ENCODE data around the gene MVB12B. TPM values are rescaled to one million over a fixed set of nuclear protein-coding genes. Genes with fewer than 3 reads are reported as not detected.

Gene MVB12B
- total and polyA plus RNA-seq, 3 donors from 2014 or later, result 13.6 to 30.7 (median 26.2) TPM

DNA sequence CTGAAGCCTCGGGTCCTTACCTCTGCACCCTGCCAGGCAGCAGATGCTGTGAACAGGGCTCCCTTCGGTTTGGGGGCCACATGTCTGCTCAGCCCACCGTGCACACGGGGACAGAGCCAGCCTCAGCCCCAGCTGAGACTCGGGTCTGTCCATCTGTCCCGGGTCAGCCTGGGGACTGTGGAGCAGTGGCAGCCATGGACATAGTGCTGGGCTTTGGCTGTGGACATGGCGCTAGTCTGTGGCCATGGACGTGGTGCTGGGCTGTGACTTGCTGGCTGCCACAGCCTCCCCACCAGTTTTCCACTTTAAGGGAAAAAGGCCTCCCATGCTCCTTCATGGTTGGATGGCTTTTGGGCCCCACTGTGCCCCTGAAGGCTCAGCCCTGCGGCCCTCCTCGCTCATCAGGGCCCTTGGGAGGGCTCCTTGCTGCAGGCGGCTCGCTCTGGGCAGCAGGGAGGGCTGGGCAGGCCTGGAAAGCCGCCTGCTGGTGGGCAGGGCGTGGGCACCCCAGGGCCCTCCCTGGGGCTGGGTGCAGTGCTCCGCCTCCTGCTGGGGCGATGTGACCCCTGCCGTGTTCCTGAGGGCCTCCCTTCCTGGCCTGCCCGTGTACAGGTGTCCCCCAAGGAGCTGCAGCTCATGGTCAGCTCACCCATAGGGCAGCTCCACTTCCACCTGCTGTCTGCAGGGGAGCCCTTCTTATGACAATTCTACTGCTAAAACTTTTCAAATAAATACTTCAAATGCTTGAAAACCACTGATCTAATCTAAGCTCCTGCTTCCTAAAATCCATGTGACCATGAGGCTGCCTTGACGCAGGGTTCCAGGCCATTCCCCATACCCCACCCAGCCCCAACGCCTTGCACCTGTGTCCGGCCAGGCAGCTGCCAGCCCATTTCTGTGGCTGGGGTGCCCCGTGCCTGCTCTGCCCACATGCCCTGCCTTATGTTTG is 175.0 kb downstream of the MVB12B start:
- H3K36me3 ChIP-seq (ENCODE audit: low read depth, missing control alignments), result no peaks in the 10 kb centered on the region
- peaks cover 7% of the 10 kb centered on the region for H3K4me1 ChIP-seq
- no peak overlapping the region for H3K4me3 ChIP-seq
- no peaks in the 10 kb centered on the region for H3K9me3 ChIP-seq
- WGBS, 2 donors, result 84 to 94% methylated on average over 7 to 22 of the region's 22 CpGs
- intact Hi-C loops (cut with DNase I; ENCODE audit: low total_unique reads), result no loop called here
- H3K27me3 ChIP-seq, result no peaks in the 10 kb centered on the region
- no peak overlapping the region for H3K27ac ChIP-seq
- TF ChIP-seq, protein P1, sequence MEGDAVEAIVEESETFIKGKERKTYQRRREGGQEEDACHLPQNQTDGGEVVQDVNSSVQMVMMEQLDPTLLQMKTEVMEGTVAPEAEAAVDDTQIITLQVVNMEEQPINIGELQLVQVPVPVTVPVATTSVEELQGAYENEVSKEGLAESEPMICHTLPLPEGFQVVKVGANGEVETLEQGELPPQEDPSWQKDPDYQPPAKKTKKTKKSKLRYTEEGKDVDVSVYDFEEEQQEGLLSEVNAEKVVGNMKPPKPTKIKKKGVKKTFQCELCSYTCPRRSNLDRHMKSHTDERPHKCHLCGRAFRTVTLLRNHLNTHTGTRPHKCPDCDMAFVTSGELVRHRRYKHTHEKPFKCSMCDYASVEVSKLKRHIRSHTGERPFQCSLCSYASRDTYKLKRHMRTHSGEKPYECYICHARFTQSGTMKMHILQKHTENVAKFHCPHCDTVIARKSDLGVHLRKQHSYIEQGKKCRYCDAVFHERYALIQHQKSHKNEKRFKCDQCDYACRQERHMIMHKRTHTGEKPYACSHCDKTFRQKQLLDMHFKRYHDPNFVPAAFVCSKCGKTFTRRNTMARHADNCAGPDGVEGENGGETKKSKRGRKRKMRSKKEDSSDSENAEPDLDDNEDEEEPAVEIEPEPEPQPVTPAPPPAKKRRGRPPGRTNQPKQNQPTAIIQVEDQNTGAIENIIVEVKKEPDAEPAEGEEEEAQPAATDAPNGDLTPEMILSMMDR (IDR thresholded peaks at IDR 0.05), result no peak
- TF ChIP-seq POLR2A (IDR thresholded peaks at IDR 0.05), result no peak
- DNase-seq, result no peak

DNA sequence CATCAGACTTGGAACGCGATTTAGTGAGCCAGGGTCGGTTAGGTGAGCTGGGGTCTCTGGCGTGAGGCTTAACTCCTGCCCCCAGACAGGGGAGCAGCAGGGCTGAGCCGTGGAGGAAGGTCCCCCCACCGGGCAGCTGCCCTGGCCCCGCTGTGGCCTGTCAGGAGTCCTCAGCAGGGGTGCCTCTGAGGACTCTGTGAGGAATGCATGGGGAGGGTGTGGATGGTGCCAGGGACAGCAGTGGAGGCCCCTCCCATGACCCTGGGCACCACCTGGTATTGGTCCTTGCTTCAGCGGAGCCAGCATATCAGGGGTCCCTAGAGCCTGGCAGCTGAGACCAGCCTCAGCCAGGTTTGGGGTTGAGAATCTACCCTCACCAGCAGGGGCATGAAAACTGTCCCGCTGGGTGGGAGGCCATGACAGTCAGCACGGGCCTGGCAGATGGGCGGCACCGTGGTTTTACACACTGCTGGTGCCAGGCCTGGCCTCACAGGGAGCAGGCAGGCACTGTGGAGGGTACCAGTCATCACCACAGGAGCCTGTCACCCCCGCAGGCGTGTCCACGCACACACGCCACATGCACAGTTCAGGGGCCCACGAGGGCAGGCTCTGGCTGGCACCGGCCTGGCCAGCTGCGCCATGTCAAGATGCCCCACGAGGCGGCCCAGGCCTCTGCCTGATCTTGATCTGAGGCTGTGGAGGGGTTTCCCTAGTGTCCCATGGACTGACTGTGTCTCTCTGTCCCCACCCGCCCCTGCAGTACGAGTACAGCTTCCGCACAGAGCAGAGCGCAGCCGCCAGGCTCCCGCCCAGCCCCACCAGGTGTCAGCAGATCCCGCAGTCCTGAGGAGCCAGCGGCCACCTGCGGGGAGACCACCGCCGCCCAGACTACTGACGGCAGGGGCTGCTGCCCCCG is 176.0 kb downstream of the MVB12B start:
- intact Hi-C loops (cut with DNase I; ENCODE audit: low total_unique reads), result no loop called here
- no peak overlapping the region for H3K4me3 ChIP-seq
- no peak overlapping the region for H3K27ac ChIP-seq
- WGBS, 2 donors, result 93 to 94% methylated on average over 18 to 29 of the region's 34 CpGs
- H3K4me1 ChIP-seq, result peaks cover 7% of the 10 kb centered on the region
- no peaks in the 10 kb centered on the region for H3K9me3 ChIP-seq
- TF ChIP-seq, protein P1 (IDR thresholded peaks at IDR 0.05), result no peak
- TF ChIP-seq POLR2A (IDR thresholded peaks at IDR 0.05), result no peak
- no peaks in the 10 kb centered on the region for H3K36me3 ChIP-seq (ENCODE audit: low read depth, missing control alignments)
- DNase-seq, result no peak
- H3K27me3 ChIP-seq, result no peaks in the 10 kb centered on the region

DNA sequence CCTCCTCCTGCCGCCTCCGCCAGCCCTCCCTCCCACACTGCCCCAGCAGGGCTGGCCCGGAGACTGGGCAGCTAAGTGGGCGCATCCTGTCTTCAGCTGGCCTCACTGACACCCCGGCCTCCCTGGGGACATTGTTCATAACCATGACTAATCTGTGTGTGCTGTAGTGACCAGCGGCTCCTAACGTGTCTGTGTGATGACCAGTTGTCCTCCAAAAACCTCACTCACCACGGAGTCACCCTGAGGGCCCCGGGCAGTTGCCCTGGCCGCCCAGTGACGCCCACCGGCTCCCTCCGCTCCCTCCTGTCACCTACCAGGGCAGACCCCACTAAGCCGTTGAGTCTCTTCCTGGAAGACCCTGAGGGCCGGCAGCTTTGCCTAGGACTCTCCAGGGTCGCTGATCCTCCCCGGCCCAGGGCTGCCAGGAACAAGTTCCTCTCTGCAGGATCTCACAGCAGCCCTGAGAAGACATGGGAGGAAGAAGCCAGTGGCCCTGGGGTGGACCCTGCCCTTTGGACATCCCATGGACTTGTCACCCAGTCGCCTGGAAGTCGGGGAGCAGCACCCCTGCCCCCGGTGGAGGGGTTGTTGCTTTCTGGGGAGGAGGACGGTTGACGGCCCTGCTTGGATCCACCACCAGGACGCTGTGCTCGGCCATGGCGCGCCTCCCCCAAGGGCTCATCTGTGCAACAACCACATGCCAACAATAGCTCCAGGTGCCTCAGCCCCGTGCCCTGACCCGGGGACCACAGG is 176.9 kb downstream of the MVB12B start:
- intact Hi-C loops (cut with DNase I; ENCODE audit: low total_unique reads), result no loop called here
- H3K9me3 ChIP-seq, result no peaks in the 10 kb centered on the region
- TF ChIP-seq, protein P1 (IDR thresholded peaks at IDR 0.05), result no peak
- TF ChIP-seq POLR2A (IDR thresholded peaks at IDR 0.05), result no peak
- H3K36me3 ChIP-seq (ENCODE audit: low read depth, missing control alignments), result no peaks in the 10 kb centered on the region
- no peaks in the 10 kb centered on the region for H3K27me3 ChIP-seq
- 90 to 95% methylated on average over 15 to 28 of the region's 28 CpGs for WGBS, 2 donors
- no peak for DNase-seq
- H3K27ac ChIP-seq, result no peak overlapping the region
- peaks cover 7% of the 10 kb centered on the region for H3K4me1 ChIP-seq
- no peak overlapping the region for H3K4me3 ChIP-seq

DNA sequence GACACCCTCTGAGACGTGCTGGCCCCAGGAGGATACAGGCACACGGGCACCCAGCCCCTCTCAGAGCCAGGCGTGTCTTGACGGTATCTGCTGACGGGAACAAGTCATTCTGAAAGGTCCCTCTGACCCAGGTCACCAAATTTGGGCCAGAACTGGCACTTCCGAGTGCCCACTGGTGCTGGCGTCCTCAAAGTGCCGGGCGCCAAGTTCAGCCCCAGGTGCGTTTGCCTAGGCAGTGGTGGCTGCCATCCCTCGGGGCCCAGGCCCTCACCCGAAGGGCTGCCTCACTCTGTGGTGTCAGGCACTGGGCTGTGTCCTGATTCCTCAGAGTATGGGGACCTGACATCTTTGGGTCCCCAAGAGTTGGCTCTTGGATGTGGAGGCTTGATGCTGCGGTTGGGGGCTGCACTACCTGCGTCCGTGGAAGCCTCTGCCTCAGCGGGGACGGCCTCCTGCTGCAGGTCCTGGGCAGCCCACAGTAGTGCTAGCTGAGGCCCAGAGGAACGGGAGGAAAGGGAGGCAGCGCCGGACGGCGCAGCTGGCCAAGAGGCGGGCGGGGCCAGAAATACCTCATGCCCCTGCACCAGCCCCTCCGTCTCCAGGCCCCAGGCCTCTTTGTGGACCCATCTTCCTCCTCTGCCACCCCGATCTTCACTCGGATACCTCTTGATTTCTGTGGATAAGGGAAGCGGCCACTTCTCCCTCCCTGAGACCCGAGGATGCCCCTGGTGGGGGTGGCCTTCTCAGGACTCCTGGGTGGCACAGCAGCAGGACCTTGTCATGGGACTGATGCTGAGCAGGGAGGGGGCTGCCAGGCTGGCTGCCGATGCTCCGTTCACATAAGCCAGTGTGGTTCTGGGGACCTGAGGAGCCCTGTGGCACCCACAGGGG is 177.7 kb downstream of the MVB12B start:
- no peak for DNase-seq
- no peaks in the 10 kb centered on the region for H3K36me3 ChIP-seq (ENCODE audit: low read depth, missing control alignments)
- TF ChIP-seq, protein P1 (IDR thresholded peaks at IDR 0.05), result no peak
- TF ChIP-seq POLR2A (IDR thresholded peaks at IDR 0.05), result no peak
- peaks cover 7% of the 10 kb centered on the region for H3K4me1 ChIP-seq
- intact Hi-C loops (cut with DNase I; ENCODE audit: low total_unique reads), result no loop called here
- no peaks in the 10 kb centered on the region for H3K9me3 ChIP-seq
- 90 to 96% methylated on average over 12 to 31 of the region's 31 CpGs for WGBS, 2 donors
- no peak overlapping the region for H3K4me3 ChIP-seq
- H3K27me3 ChIP-seq, result no peaks in the 10 kb centered on the region
- H3K27ac ChIP-seq, result no peak overlapping the region

Measured in testis (tissue), 3 donors.